PC-9 (cell line): ENCODE measurements around the gene PRKCH.

Experiments used
- CTCF ChIP-seq: fragments of 200-600 bp; sonication (generic); conservative IDR thresholded peaks from 2 replicates; pipeline ENCODE4 v1.6.1; 2017; ENCODE audit warnings: mixed run types, antibody characterized with exemption, mild to moderate bottlenecking, moderate library complexity
- EZH2 ChIP-seq: fragments of 200-600 bp; sonication (generic); IDR thresholded peaks from 2 replicates; pipeline ENCODE4 v1.8.0; 2017; ENCODE audit warnings: antibody characterized with exemption, low read depth

GRCh38 chr14:61335671-61336275, 14.4 kb downstream of the PRKCH start:
- TF ChIP-seq CTCF (no peak), EZH2 (no peak)
